K562 (cell line): ENCODE measurements around the gene ZCCHC3. TPM values are rescaled to one million over a fixed set of nuclear protein-coding genes. Genes with fewer than 3 reads are reported as not detected.

Experiments
- CBX3 ChIP-seq, 2 experiments: IDR thresholded peaks; 1 replicate in 1 of 2; 2 replicates in 1 of 2; pipeline ENCODE4 v1.6.1; 2012; ENCODE audit warnings: inconsistent platforms in 2 of 2, low read length in 2 of 2, borderline replicate concordance in 1 of 2, control low read depth in 1 of 2
- CEBPG ChIP-seq, 3 experiments: fragments of 200-800 bp in 1 of 3; sonication (Bioruptor generic) in 1 of 3; sonication (generic) in 1 of 3; formaldehyde crosslinking in 1 of 3; IDR thresholded peaks in 2 of 3; conservative IDR thresholded peaks in 1 of 3; 2 replicates each; pipeline versions ENCODE4 v1.6.1 to v1.8.0; 2016 to 2022; ENCODE audit warnings: missing compliant biosample characterization in 2 of 3, missing genetic modification characterization in 2 of 3, mild to moderate bottlenecking in 1 of 3, missing genetic modification reagents in 1 of 3
- CHD1 ChIP-seq: fragments of 200-600 bp; sonication (generic); IDR thresholded peaks from one replicate; pipeline ENCODE4 v1.6.1; 2012; ENCODE audit warnings: mild to moderate bottlenecking, moderate library complexity, low read length, inconsistent platforms
- EWSR1 ChIP-seq: fragments of 450-650 bp; IDR thresholded peaks from 2 replicates; pipeline ENCODE4 v1.6.1; 2018; ENCODE audit warnings: borderline replicate concordance, mild to moderate bottlenecking, low read depth, moderate library complexity; ENCODE audit not compliant: partially characterized antibody
- GABPB2 ChIP-seq: fragments of 250-450 bp; sonication (Bioruptor Pico); conservative IDR thresholded peaks from 2 replicates; pipeline ENCODE4 v1.5.1; 2021; ENCODE audit warnings: mild to moderate bottlenecking
- HDAC2 ChIP-seq: fragments of 450-650 bp; IDR thresholded peaks from 2 replicates; pipeline ENCODE4 v1.6.1; 2016; ENCODE audit warnings: mild to moderate bottlenecking
- KLF13 ChIP-seq: fragments of 450-650 bp; IDR thresholded peaks from 2 replicates; pipeline ENCODE4 v1.6.1; 2016; ENCODE audit warnings: missing genetic modification characterization, low read depth, mild to moderate bottlenecking, missing compliant biosample characterization, moderate library complexity, borderline replicate concordance
- PHB2 ChIP-seq: fragments of 450-650 bp; IDR thresholded peaks from 2 replicates; pipeline ENCODE4 v1.6.1; 2017; ENCODE audit warnings: low read depth
- PTTG1 ChIP-seq: fragments of 450-650 bp; IDR thresholded peaks from 2 replicates; pipeline ENCODE4 v1.6.1; 2016; ENCODE audit warnings: low read depth, mild to moderate bottlenecking, missing genetic modification characterization, missing compliant biosample characterization
- PURB ChIP-seq: sonication (generic); formaldehyde crosslinking; IDR thresholded peaks from 2 replicates; pipeline ENCODE4 v1.9.0; 2021; ENCODE audit warnings: low read depth, mild to moderate bottlenecking, missing genetic modification reagents
- RBM22 ChIP-seq: fragments of 200-400 bp; formaldehyde crosslinking; IDR thresholded peaks from 2 replicates; pipeline ENCODE4 v1.6.1; 2018; ENCODE audit warnings: low read length, low read depth; ENCODE audit not compliant: poor library complexity, severe bottlenecking
- RFX7 ChIP-seq: fragments of 250-450 bp; sonication (Bioruptor Pico); IDR thresholded peaks from 2 replicates; pipeline ENCODE4 v1.5.1; 2021; ENCODE audit warnings: mild to moderate bottlenecking
- SAFB ChIP-seq: fragments of 200-400 bp; formaldehyde crosslinking; IDR thresholded peaks from 2 replicates; pipeline ENCODE4 v1.6.1; 2017; ENCODE audit warnings: low read depth, low read length, borderline replicate concordance
- TAF15 ChIP-seq: fragments of 200-400 bp; formaldehyde crosslinking; IDR thresholded peaks from 2 replicates; pipeline ENCODE4 v1.6.1; 2017; ENCODE audit warnings: mild to moderate bottlenecking, low read depth, low read length, moderate library complexity
- ZNF239 ChIP-seq: fragments of 250-450 bp; sonication (Bioruptor Pico); IDR thresholded peaks from 2 replicates; pipeline ENCODE4 v1.4.0; 2020; ENCODE audit warnings: mild to moderate bottlenecking
- ZNF707 ChIP-seq: fragments of 250-450 bp; sonication (Bioruptor Pico); conservative IDR thresholded peaks from 2 replicates; pipeline ENCODE4 v1.8.0; 2022; ENCODE audit warnings: inconsistent platforms, mild to moderate bottlenecking, moderate library complexity
- polyA plus RNA-seq, 8 experiments: library from polyadenylated mRNA; depleted of rRNA in 4 of 8; stranded (reverse) in 5 of 8; unstranded in 3 of 8; fragments of >200 nt; fragmentation: Nextera tagmentation in 2 of 8; fragmentation: Illumina TruSeq in 1 of 8; extraction: Ambion mirVana in 2 of 8; extraction: Trizol in 1 of 8; gene quantifications; 2 replicates each; pipeline versions ENCODE4 v1.2.1 to v1.2.3, GENCODE V29; 2011 to 2014; ENCODE audit warnings: inconsistent platforms in 1 of 8, missing spikeins in 1 of 8
- total RNA-seq, 7 experiments: library from RNA; depleted of rRNA in 6 of 7; stranded (reverse); fragments of >200 nt in 6 of 7; fragmentation: Illumina TruSeq in 2 of 7; extraction: Trizol in 2 of 7; gene quantifications; 2 replicates each; pipeline versions ENCODE4 v1.2.1 to v1.2.3, GENCODE V29; 2011 to 2021; ENCODE audit warnings: low replicate concordance in 1 of 7
- TF ChIP-seq, protein P1 (sequence below): fragments of 250-450 bp; sonication (Bioruptor Pico); IDR thresholded peaks from 2 replicates; pipeline ENCODE4 v1.8.0; 2021; ENCODE audit warnings: moderate library complexity, mild to moderate bottlenecking, inconsistent platforms
- TF ChIP-seq, protein P2 (sequence below): sonication (generic); IDR thresholded peaks from 2 replicates; pipeline ENCODE4 v1.6.1; 2016
- TF ChIP-seq, protein P3 (sequence below): fragments of 250-450 bp; sonication (Bioruptor Pico); IDR thresholded peaks from 2 replicates; pipeline ENCODE4 v1.8.0; 2022; ENCODE audit warnings: moderate library complexity, mild to moderate bottlenecking, inconsistent platforms
- TF ChIP-seq, protein P4 (sequence below): sonication (generic); formaldehyde crosslinking; IDR thresholded peaks from 2 replicates; pipeline ENCODE4 v1.8.0; 2022; ENCODE audit warnings: missing genetic modification reagents, mild to moderate bottlenecking, borderline replicate concordance

Gene ZCCHC3
- total and polyA plus RNA-seq, 9 of the 15 experiments (the other 6 are each of a cell fraction or from before 2014, with no cell fraction given) = 2.8 to 23.3 (median 16.5) TPM

DNA sequence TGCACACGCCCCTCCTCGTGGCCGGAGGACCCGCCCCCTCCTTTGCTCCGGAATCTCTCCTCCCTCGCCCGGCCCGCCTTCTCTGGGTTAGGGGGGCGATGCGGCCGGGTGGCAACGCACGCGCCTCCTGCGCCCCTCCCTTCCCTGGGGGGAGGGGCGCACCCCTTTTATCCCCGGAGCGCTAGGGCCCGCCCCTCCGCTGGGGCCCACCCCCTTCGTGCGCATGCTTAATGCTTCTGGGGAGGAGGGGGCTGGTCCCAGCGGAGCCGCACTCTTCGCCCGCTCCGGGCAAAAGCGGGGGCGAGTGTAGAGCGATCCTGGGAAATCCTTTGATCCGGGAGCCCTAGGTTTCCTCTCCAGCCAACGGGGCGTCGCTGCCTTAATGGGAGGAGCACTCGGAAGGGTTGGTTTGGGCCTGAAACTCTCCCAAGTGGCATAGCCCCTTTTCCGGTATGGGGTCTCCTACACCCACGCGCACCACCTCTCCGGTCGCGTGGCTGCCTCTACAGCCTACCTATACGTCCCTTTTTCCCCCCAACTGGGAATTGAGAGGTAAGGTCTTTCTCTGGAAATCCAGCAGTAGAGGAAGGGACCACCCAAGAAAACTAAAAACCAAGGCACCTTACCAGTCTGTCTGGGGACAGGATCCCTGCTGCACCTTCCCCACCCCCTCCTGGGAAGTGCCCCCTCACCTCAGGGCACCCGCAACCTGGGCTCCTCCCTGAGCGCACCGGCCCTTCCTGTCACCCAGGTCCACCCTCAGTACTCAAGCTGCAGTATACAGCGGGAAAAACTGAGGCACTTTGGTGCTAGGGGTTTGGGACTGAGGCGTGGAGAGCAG lies 30.0 kb downstream of the ZCCHC3 start (continued):
- no peak for TF ChIP-seq RFX7
- TF ChIP-seq, protein P1, sequence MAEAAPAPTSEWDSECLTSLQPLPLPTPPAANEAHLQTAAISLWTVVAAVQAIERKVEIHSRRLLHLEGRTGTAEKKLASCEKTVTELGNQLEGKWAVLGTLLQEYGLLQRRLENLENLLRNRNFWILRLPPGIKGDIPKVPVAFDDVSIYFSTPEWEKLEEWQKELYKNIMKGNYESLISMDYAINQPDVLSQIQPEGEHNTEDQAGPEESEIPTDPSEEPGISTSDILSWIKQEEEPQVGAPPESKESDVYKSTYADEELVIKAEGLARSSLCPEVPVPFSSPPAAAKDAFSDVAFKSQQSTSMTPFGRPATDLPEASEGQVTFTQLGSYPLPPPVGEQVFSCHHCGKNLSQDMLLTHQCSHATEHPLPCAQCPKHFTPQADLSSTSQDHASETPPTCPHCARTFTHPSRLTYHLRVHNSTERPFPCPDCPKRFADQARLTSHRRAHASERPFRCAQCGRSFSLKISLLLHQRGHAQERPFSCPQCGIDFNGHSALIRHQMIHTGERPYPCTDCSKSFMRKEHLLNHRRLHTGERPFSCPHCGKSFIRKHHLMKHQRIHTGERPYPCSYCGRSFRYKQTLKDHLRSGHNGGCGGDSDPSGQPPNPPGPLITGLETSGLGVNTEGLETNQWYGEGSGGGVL (CRISPR knock-in tag) = no peak
- TF ChIP-seq SAFB = no peak
- TF ChIP-seq, protein P2, sequence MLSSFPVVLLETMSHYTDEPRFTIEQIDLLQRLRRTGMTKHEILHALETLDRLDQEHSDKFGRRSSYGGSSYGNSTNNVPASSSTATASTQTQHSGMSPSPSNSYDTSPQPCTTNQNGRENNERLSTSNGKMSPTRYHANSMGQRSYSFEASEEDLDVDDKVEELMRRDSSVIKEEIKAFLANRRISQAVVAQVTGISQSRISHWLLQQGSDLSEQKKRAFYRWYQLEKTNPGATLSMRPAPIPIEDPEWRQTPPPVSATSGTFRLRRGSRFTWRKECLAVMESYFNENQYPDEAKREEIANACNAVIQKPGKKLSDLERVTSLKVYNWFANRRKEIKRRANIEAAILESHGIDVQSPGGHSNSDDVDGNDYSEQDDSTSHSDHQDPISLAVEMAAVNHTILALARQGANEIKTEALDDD = no peak
- TF ChIP-seq EWSR1 = no peak
- peak; percentile 78 for TF ChIP-seq RBM22
- no peak; the same call in 1 of the 2 replicates for TF ChIP-seq CEBPG (CRISPR knock-in tag; IDR thresholded peaks at IDR 0.05)
- no peak for TF ChIP-seq CEBPG (tag; conservative IDR thresholded peaks at IDR 0.05 in 1 of 2, IDR thresholded peaks at IDR 0.05 in 1 of 2)
- no peak for TF ChIP-seq HDAC2
- no peak for TF ChIP-seq TAF15
- peak; percentile 77; the same call in 1 of the 2 replicates for TF ChIP-seq KLF13
- TF ChIP-seq GABPB2 (CRISPR knock-in tag) = no peak
- TF ChIP-seq, protein P3, sequence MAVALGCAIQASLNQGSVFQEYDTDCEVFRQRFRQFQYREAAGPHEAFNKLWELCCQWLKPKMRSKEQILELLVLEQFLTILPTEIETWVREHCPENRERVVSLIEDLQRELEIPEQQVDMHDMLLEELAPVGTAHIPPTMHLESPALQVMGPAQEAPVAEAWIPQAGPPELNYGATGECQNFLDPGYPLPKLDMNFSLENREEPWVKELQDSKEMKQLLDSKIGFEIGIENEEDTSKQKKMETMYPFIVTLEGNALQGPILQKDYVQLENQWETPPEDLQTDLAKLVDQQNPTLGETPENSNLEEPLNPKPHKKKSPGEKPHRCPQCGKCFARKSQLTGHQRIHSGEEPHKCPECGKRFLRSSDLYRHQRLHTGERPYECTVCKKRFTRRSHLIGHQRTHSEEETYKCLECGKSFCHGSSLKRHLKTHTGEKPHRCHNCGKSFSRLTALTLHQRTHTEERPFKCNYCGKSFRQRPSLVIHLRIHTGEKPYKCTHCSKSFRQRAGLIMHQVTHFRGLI (CRISPR knock-in tag) = no peak
- no peak for TF ChIP-seq CBX3 (IDR thresholded peaks at IDR 0.05; ENCODE audit: borderline replicate concordance in 1 of 2, low read length in 2 of 2)
- no peak for TF ChIP-seq CHD1
- TF ChIP-seq, protein P4, sequence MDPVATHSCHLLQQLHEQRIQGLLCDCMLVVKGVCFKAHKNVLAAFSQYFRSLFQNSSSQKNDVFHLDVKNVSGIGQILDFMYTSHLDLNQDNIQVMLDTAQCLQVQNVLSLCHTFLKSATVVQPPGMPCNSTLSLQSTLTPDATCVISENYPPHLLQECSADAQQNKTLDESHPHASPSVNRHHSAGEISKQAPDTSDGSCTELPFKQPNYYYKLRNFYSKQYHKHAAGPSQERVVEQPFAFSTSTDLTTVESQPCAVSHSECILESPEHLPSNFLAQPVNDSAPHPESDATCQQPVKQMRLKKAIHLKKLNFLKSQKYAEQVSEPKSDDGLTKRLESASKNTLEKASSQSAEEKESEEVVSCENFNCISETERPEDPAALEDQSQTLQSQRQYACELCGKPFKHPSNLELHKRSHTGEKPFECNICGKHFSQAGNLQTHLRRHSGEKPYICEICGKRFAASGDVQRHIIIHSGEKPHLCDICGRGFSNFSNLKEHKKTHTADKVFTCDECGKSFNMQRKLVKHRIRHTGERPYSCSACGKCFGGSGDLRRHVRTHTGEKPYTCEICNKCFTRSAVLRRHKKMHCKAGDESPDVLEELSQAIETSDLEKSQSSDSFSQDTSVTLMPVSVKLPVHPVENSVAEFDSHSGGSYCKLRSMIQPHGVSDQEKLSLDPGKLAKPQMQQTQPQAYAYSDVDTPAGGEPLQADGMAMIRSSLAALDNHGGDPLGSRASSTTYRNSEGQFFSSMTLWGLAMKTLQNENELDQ (CRISPR knock-in tag) = no peak
- TF ChIP-seq ZNF707 (CRISPR knock-in tag) = no peak
- TF ChIP-seq ZNF239 (CRISPR knock-in tag) = no peak
- no peak for TF ChIP-seq PHB2
- no peak for TF ChIP-seq PURB
- no peak for TF ChIP-seq PTTG1 (tag)
